Measurements from ENCODE around the gene HNRNPA2B1.

HNRNPA2B1 gene

DNA sequence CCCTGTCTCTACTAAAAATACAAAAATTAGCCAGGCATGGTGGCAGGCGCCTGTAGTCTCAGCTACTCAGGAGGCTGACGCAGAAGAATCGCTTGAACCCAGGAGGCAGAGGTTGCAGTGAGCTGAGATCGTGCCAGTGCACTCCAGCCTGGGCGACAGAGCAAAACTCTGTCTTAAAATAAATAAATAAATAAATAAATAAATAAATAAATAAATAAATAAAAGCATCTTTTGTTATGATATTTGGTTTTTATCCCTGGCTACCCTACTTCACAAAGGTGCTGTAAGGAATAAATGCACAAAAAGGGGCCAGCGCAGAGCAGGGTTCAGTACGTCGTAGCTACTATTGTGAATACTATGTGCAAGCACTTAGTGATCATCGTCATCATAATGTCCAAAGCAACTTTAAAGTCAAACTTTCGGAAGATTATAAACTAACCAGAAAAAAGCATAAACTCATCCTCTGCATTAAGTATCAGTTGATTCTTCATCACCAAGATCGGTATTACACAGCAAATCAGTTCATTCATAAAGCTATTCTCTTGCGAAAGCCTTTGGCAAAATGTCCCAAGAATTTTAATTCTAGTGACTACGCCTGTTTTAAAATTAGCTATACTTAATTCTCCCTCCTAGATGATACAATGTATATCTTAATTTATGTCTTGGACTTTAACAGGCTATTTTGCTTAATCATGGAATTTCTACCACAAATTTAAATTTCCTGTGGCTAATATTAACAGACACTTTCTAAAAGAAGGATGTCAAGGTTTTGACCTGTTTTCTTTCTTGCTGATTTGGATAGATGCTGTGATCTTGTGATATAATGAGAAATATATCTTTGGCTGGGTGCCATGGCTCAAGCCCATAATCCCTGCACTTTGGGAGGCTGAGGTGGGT, 56.1 kb downstream of the HNRNPA2B1 start:
- DNase-seq, result peak in 1 of 2 donors; percentile 16

GRCh38 chr7:26143298-26144048, 57.1 kb downstream of the HNRNPA2B1 start:
- peak; percentile 33 to 58 for DNase-seq

GRCh38 chr7:26141077-26141476, 59.5 kb downstream of the HNRNPA2B1 start:
- DNase-seq, result peak; percentile 78 to 91

DNA sequence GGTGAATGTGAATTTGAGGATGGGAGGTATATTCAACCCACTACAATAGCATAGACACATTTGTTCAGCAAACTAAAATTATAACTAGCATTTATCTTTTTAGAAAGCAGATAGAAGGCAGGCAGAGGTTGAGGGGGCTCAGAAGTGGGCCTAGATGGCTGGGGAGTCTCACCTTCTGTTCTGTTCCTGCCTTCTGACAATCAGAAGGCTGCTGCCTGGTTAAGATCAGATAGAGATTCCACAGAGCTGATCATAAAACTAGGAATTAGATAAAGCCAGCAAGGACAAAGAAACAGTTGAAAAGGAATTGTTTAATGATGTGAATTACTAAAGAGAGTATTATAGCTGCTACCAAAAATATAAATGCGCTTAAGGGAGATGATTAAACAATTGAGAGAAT, 60.2 kb downstream of the HNRNPA2B1 start:
- no peak for DNase-seq

All from inflammatory macrophage (primary cell).